ENCODE measurements around the gene NRP2. TPM values are rescaled to one million over a fixed set of nuclear protein-coding genes. Genes with fewer than 3 reads are reported as not detected.

NRP2 gene
- total RNA-seq, 1 experiment from 2014 or later, result 18.3 TPM

DNA sequence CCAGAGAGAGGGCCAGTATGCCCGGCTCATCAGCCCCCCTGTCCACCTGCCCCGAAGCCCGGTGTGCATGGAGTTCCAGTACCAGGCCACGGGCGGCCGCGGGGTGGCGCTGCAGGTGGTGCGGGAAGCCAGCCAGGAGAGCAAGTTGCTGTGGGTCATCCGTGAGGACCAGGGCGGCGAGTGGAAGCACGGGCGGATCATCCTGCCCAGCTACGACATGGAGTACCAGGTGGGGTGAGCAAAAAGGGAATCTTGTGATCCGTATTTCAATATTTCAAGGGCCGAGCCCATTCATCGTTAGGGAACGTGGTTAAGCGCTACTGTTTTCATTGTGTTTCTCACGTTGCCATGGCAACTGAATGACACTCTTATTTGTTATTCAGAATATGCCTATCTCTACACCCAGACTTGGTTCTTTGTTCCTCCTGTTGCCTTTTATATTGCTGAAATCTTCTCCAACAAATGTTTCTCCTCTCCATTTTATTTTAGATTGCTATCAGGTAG lies 81.5 kb downstream of the NRP2 start:
- peaks cover 6% of the 10 kb centered on the region for H3K4me1 ChIP-seq (ENCODE audit: insufficient read depth, low read length)
- H3K9me2 ChIP-seq (replicated peaks; ENCODE audit: low read length), result no peaks in the 10 kb centered on the region
- DNase-seq (no peak), ATAC-seq (no peak)
- intact Hi-C loops (cut with micrococcal nuclease), result no loop called here
- H3F3A ChIP-seq (ENCODE audit: low read length, unreplicated experiment), result peaks cover under 1% of the 10 kb centered on the region
- no TSS peak for BruUV-seq (replicated peaks)
- H3K27me3 ChIP-seq (ENCODE audit: low read length), result no peaks in the 10 kb centered on the region
- no peak overlapping the region for H3K4me2 ChIP-seq (ENCODE audit: low read length)
- CTCF ChIA-PET, result no interaction called here
- no peak overlapping the region for H3K4me3 ChIP-seq (ENCODE audit: low read length)
- no peaks in the 10 kb centered on the region for H3K9me3 ChIP-seq (ENCODE audit: low read length)
- no peak overlapping the region for H2AFZ ChIP-seq (ENCODE audit: low read length)
- H3K27ac ChIP-seq (ENCODE audit: low read length), result no peak overlapping the region
- no peak overlapping the region for H3K9ac ChIP-seq (ENCODE audit: low read length)
- no peaks in the 10 kb centered on the region for H4K20me1 ChIP-seq (ENCODE audit: low read length)
- no peaks in the 10 kb centered on the region for H3K36me3 ChIP-seq (ENCODE audit: low read depth, low read length)
- TF ChIP-seq, protein P1, sequence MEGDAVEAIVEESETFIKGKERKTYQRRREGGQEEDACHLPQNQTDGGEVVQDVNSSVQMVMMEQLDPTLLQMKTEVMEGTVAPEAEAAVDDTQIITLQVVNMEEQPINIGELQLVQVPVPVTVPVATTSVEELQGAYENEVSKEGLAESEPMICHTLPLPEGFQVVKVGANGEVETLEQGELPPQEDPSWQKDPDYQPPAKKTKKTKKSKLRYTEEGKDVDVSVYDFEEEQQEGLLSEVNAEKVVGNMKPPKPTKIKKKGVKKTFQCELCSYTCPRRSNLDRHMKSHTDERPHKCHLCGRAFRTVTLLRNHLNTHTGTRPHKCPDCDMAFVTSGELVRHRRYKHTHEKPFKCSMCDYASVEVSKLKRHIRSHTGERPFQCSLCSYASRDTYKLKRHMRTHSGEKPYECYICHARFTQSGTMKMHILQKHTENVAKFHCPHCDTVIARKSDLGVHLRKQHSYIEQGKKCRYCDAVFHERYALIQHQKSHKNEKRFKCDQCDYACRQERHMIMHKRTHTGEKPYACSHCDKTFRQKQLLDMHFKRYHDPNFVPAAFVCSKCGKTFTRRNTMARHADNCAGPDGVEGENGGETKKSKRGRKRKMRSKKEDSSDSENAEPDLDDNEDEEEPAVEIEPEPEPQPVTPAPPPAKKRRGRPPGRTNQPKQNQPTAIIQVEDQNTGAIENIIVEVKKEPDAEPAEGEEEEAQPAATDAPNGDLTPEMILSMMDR (conservative IDR thresholded peaks at IDR 0.05; ENCODE audit: low read depth, low read length), result peak; percentile 48; the same call in 1 of the 2 replicates
- no peak for TF ChIP-seq EZH2phosphoT487 (IDR thresholded peaks at IDR 0.05; ENCODE audit: borderline replicate concordance, low read length)
- POLR2A ChIA-PET (ENCODE audit: unreplicated experiment), result no interaction called here
- H3K79me2 ChIP-seq (ENCODE audit: low read length), result no peaks in the 10 kb centered on the region

DNA sequence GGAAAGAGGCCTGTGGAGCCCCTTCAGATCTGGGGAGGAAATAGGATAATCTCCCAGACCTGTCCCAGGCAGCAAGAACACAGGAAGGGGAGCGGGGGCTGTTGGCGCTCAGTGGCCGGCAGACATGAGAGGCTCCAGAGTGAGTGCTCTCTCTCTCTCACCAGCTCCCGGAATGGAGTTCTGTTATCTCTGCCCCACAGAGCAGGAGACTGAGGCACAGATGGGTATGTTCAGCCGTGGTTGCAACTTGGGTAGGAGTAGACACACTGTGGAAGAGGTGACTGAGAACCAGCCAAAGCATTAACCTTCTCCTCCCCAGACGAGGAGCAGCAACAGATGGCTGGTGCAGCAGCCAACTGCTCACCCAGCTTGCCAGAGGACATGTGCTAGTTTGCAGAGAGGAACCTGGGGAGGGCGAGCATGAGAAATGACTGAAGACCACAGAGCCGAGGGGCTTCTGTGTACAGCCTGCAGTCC lies 82.0 kb downstream of the NRP2 start:
- Histone ChIP-seq H3F3A (ENCODE audit: low read length, unreplicated experiment) (peaks cover 4% of the 10 kb centered on the region), H3K9me3 (ENCODE audit: low read length) (no peaks in the 10 kb centered on the region), H4K20me1 (ENCODE audit: low read length) (no peaks in the 10 kb centered on the region), H3K79me2 (ENCODE audit: low read length) (no peaks in the 10 kb centered on the region), H3K27ac (ENCODE audit: low read length) (no peak overlapping the region), H3K4me3 (ENCODE audit: low read length) (no peak overlapping the region), H2AFZ (ENCODE audit: low read length) (no peak overlapping the region), H3K36me3 (ENCODE audit: low read depth, low read length) (no peaks in the 10 kb centered on the region), H3K4me1 (ENCODE audit: insufficient read depth, low read length) (peaks cover 9% of the 10 kb centered on the region), H3K9ac (ENCODE audit: low read length) (no peak overlapping the region), H3K4me2 (ENCODE audit: low read length) (no peak overlapping the region), H3K27me3 (ENCODE audit: low read length) (no peaks in the 10 kb centered on the region), H3K9me2 (replicated peaks; ENCODE audit: low read length) (no peaks in the 10 kb centered on the region)
- TF ChIP-seq, protein P1 (conservative IDR thresholded peaks at IDR 0.05; ENCODE audit: low read depth, low read length), result no peak
- TF ChIP-seq EZH2 (IDR thresholded peaks at IDR 0.05; ENCODE audit: low read length, unreplicated experiment) (no peak), EZH2phosphoT487 (IDR thresholded peaks at IDR 0.05; ENCODE audit: borderline replicate concordance, low read length) (no peak)
- no peak for ATAC-seq
- ChIA-PET CTCF (no interaction called here), POLR2A (ENCODE audit: unreplicated experiment) (no interaction called here)
- intact Hi-C loops (cut with micrococcal nuclease), result no loop called here
- BruUV-seq (replicated peaks), result no TSS peak
- DNase-seq, result no peak

DNA sequence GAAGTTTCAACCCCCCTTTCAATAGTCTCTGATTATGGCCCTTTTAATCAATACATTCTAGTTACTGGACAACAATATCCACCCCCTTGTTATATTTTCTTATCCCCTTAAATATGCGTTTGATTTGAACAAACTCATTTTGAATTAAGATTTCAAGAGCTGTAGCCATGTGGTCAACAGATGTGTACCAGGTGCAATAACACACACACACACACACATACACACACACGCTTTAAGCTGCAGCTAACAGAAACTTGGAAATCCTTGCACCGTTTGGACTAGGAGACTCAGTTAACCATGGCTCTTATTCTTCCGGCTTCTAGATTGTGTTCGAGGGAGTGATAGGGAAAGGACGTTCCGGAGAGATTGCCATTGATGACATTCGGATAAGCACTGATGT lies 82.8 kb downstream of the NRP2 start:
- no peak overlapping the region for H3K4me2 ChIP-seq (ENCODE audit: low read length)
- intact Hi-C loops (cut with micrococcal nuclease), result loop anchor here (5.0 kb wide), 2 partner anchors 122 to 182 kb away; no protein-coding TSS in a partner anchor
- no peaks in the 10 kb centered on the region for H3K36me3 ChIP-seq (ENCODE audit: low read depth, low read length)
- no peaks in the 10 kb centered on the region for H3K9me3 ChIP-seq (ENCODE audit: low read length)
- POLR2A ChIA-PET (ENCODE audit: unreplicated experiment), result no interaction called here
- CTCF ChIA-PET, result no interaction called here
- H3K27me3 ChIP-seq (ENCODE audit: low read length), result no peaks in the 10 kb centered on the region
- no peak for ATAC-seq
- H2AFZ ChIP-seq (ENCODE audit: low read length), result no peak overlapping the region
- no peak overlapping the region for H3K27ac ChIP-seq (ENCODE audit: low read length)
- H3K79me2 ChIP-seq (ENCODE audit: low read length), result no peaks in the 10 kb centered on the region
- peaks cover 17% of the 10 kb centered on the region for H3K4me1 ChIP-seq (ENCODE audit: insufficient read depth, low read length)
- TF ChIP-seq EZH2phosphoT487 (IDR thresholded peaks at IDR 0.05; ENCODE audit: borderline replicate concordance, low read length) (no peak), EZH2 (IDR thresholded peaks at IDR 0.05; ENCODE audit: low read length, unreplicated experiment) (no peak)
- TF ChIP-seq, protein P1 (conservative IDR thresholded peaks at IDR 0.05; ENCODE audit: low read depth, low read length), result no peak
- no peak for DNase-seq
- peaks cover 4% of the 10 kb centered on the region for H3F3A ChIP-seq (ENCODE audit: low read length, unreplicated experiment)
- no peaks in the 10 kb centered on the region for H4K20me1 ChIP-seq (ENCODE audit: low read length)
- BruUV-seq (replicated peaks), result no TSS peak
- no peak overlapping the region for H3K4me3 ChIP-seq (ENCODE audit: low read length)
- H3K9ac ChIP-seq (ENCODE audit: low read length), result no peak overlapping the region
- no peaks in the 10 kb centered on the region for H3K9me2 ChIP-seq (replicated peaks; ENCODE audit: low read length)
